LNCaP clone FGC (cell line): Measurements from ENCODE around the gene QKI.

Source experiments
- DNase-seq: peaks from one replicate; pipeline ENCODE4 v3.0.0-alpha.2; 2011; ENCODE audit warnings: low read depth
- H3K4me3 ChIP-seq: 2 replicates; pipeline ENCODE4 v1.5.1; 2011; ENCODE audit warnings: mild to moderate bottlenecking, low read depth, low read length, control low read depth
- TF ChIP-seq, protein P1 (sequence below): IDR thresholded peaks from 2 replicates; pipeline ENCODE4 v1.5.1; 2012; ENCODE audit warnings: mild to moderate bottlenecking; ENCODE audit not compliant: control insufficient read depth, insufficient read depth; ENCODE audit errors: extremely low read depth

QKI gene

DNA sequence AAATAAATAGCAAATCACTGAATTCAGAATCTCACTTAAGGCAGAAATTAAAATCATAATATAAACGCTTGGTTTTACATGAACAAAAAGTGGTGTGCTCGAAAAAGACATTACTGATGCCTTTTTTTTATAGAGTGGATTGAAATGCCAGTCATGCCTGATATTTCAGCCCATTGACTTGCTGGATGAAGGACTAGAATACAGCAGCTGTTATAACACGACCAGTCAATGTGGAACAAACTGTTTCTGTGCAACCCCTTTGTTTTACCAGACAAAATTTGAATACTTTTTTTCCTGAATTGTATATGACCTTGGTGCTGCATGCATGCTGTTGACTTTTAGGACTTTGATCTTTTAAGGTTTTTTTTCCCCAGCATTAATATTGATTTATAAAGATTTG, 150.0 kb downstream of the QKI start:
- no peak overlapping the region for H3K4me3 ChIP-seq
- DNase-seq: no peak
- TF ChIP-seq, protein P1, sequence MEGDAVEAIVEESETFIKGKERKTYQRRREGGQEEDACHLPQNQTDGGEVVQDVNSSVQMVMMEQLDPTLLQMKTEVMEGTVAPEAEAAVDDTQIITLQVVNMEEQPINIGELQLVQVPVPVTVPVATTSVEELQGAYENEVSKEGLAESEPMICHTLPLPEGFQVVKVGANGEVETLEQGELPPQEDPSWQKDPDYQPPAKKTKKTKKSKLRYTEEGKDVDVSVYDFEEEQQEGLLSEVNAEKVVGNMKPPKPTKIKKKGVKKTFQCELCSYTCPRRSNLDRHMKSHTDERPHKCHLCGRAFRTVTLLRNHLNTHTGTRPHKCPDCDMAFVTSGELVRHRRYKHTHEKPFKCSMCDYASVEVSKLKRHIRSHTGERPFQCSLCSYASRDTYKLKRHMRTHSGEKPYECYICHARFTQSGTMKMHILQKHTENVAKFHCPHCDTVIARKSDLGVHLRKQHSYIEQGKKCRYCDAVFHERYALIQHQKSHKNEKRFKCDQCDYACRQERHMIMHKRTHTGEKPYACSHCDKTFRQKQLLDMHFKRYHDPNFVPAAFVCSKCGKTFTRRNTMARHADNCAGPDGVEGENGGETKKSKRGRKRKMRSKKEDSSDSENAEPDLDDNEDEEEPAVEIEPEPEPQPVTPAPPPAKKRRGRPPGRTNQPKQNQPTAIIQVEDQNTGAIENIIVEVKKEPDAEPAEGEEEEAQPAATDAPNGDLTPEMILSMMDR: no peak

DNA sequence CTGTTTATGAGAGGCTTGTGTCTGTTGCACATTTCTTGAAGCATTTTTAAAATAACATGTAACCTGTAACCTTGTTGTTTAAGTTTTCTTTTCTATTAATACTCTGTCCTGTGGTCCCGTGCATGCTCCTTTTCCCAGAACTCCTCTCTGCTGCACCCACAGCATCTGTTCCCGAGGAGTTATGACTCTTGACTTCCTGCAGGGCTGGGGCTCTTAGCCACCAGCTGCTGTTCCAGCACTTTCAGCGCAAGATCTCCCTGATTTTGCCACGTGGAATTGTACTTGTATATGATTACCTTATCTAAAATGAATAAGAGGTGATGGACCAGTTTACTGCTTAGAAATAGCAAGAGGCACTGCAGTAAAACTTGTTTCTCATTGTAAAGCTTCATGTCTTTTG, 150.6 kb downstream of the QKI start:
- no peak for DNase-seq
- no peak overlapping the region for H3K4me3 ChIP-seq
- TF ChIP-seq, protein P1: no peak

DNA sequence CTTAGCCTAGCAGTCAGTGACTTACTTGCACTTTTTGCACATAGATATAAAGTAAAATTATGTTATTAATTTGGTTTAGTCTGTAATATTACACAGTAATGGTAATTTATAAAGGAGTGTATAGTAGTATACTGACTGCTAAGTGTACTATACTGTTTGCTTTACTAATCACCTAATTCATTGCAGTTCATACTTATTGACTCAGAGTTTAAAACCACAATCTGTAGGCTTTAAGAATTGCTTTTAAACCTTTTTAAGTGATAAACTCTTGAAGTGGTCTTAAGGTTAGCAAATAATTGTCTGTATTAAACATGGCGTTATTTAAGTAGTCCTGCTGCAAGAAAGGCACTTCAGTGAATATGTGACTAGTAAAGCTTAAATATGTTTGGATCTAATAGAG, 151.5 kb downstream of the QKI start:
- DNase-seq: no peak
- TF ChIP-seq, protein P1: no peak
- H3K4me3 ChIP-seq: no peak overlapping the region

DNA sequence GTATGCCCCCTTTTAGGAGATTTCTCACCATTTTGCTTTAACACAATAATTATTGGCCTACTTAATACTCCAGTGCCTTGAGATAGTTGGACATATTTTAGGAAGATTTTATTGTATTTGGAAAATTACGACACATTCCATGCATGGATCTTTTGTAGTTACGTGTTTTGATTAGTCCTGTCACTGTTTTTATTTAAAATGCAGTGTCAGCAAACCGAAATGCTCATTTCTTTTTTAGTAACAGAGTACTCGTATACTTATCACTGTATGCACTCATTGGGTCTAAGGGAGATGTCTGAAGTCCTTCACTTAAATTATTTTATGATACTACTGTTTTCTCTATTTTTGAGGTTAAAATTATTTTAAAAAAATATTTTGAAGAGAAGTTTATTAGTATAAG, 153.8 kb downstream of the QKI start:
- H3K4me3 ChIP-seq: no peak overlapping the region
- no peak for DNase-seq
- TF ChIP-seq, protein P1: no peak

DNA sequence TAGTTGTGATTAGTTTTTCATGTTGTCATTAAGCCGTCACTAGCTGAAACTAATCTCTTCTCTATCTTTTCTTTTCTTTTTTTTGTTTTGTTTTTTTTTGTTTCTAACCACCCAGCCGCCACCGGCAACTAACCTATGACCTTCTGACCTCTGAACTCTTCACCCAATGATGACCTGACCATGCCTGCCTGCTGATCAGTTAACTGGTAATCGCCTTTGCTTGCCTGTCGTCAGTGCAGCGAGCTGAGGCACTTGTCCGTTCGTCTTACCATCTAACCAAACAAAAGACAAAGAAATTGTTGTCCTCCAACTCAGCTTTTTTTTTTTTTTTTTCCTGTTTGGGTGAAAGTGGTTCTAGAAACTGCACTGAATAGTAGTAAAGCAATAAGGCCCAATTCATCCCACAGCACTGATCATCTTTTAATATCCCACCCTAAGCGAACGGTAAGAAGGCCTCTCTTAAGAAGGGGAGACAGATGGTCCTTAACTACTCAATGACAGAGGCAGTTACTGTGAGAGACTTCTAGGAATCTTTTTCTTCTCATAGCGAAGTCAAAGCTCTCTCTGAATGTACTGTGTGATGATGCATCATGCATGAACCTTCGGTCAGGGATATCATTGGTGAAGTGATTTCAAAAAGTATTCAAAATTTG, 156.2 kb downstream of the QKI start:
- TF ChIP-seq, protein P1: no peak
- no peak for DNase-seq

DNA sequence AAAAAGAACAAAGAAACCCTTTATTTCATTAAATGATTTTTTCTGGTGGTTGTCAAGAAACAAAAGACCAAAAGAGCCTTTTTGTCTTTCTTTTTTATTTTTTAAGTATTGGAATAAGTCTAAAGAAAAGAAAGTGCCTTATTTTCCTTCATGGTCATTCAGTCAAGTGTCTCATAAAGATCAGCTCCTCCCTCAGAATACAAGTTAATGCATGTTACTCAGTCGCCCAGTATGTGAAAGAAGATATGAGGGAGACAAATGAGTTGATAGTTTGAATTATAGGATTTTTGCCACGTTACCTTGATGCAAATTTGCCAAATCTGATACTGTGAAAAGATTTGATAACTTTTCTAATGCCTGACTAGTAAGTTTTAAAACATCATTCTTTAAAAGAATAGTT, 157.2 kb downstream of the QKI start:
- DNase-seq: no peak
- H3K4me3 ChIP-seq: no peak overlapping the region
- TF ChIP-seq, protein P1: no peak

More for the DNA sequence above, 156.2 kb downstream of the QKI start:
- no peak overlapping the region for H3K4me3 ChIP-seq

DNA sequence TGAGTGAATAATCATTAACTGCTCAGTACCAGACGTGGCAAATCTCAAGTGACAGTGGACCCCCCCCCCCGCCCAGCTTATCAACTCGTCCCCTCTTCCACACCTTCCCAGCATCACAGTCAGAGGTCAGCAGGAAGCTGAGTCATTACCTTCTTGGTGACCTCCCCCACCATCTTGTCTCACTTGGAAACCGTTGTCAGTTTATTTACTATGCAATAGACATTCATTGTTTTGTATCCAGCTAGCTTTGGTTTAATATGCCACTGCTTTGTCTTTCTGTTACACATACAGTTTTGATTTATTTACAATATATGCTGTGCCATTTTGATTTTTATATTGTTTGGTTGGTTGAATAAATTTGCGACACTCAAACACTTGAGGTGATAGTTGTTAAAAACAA, 158.1 kb downstream of the QKI start:
- no peak for DNase-seq
- TF ChIP-seq, protein P1: no peak
- no peak overlapping the region for H3K4me3 ChIP-seq
